Adrenal gland (tissue), 12 donors: ENCODE data around the gene ITGA11. TPM values are rescaled to one million over a fixed set of nuclear protein-coding genes. Genes with fewer than 3 reads are reported as not detected.
A peak's percentile ranks its signal among the peaks of the same experiment; 100 is the strongest.

ENCODE experiments used
- DNase-seq, 7 donors: peaks; one replicate each; pipeline ENCODE4 v3.0.0-alpha.2; 2019 to 2020
- H3K27ac ChIP-seq, 5 donors: fragments of 200-600 bp; sonication (generic) in 4 of 5; 1 replicate in 3 of 5; 2 replicates in 2 of 5; pipeline versions ENCODE4 v1.5.1 to v1.8.0; 2016 to 2020; ENCODE audit warnings: mild to moderate bottlenecking in 1 of 5
- H3K27me3 ChIP-seq: fragments of 200-600 bp; 2 replicates; pipeline ENCODE4 v1.8.0; 2021
- H3K36me3 ChIP-seq, 2 donors: fragments of 200-600 bp; replicated peaks in 1 of 2; 1 replicate in 1 of 2; 2 replicates in 1 of 2; pipeline versions ENCODE4 v1.5.1 to v1.8.0; 2018 to 2022
- H3K4me1 ChIP-seq, 2 donors: fragments of 200-600 bp; replicated peaks in 1 of 2; 1 replicate in 1 of 2; 2 replicates in 1 of 2; pipeline versions ENCODE4 v1.5.1 to v1.8.0; 2018 to 2021
- H3K4me3 ChIP-seq, 4 donors: fragments of 200-600 bp; sonication (generic) in 3 of 4; one replicate each; pipeline ENCODE4 v1.5.1; 2016 to 2018
- H3K9me3 ChIP-seq, 3 donors: fragments of 200-600 bp; sonication (generic) in 1 of 3; replicated peaks in 1 of 3; 1 replicate in 2 of 3; 2 replicates in 1 of 3; pipeline versions ENCODE4 v1.5.1 to v1.8.0; 2016 to 2021
- POLR2A ChIP-seq, 2 donors: fragments of 450-650 bp; IDR thresholded peaks; one replicate each; pipeline ENCODE4 v1.6.1; 2017; ENCODE audit warnings: antibody characterized with exemption in 2 of 2, mild to moderate bottlenecking in 2 of 2, moderate library complexity in 1 of 2
- WGBS, 4 donors: extraction: QIAGEN DNeasy Blood & Tissue Kit in 2 of 4; methylation state at CpG; one replicate each; pipeline versions ENCODE4 v1.1.5 to v1.1.7; 2013 to 2017; 5-methylcytosine and 5-hydroxymethylcytosine counted together
- intact Hi-C, 2 donors: fragments of 100-400 bp; cut with DNase I; formaldehyde crosslinking; loops; one replicate each; pipeline versions ENCODE4 v1.14.1 to v1.15.0; 2022 to 2023
- polyA plus RNA-seq, 3 donors: library from polyadenylated mRNA; stranded (reverse); fragments of 200-250 nt in 2 of 3; fragments of 350-450 nt in 1 of 3; fragmentation: Illumina TruSeq in 1 of 3; extraction: RNeasy Lipid Tissue Mini Kit (QIAGEN cat#74804) in 1 of 3; gene quantifications; one replicate each; pipeline ENCODE4 v1.2.3, GENCODE V29; 2013 to 2014
- total RNA-seq, 9 donors: library from RNA; depleted of rRNA in 4 of 9; stranded (reverse); fragments of >200 nt in 4 of 9; fragments of 120-200 nt in 1 of 9; fragmentation: NEBNext Ultra II Directional in 1 of 9; extraction: Animal tissue kit (Norgen Biotek cat#: 25700) in 1 of 9; gene quantifications; one replicate each; pipeline versions ENCODE4 v1.1.0 to v1.2.4, GENCODE V29; 2013 to 2023
- TF ChIP-seq, protein P1 (sequence below), 6 experiments: fragments of 450-650 bp in 4 of 6; fragments of 200-600 bp in 2 of 6; sonication (generic) in 1 of 6; IDR thresholded peaks; 1 replicate in 5 of 6; 2 replicates in 1 of 6; pipeline versions ENCODE4 v1.5.1 to v1.8.0; 2016 to 2021; ENCODE audit warnings: antibody characterized with exemption in 6 of 6, mild to moderate bottlenecking in 2 of 6, moderate library complexity in 1 of 6
- donor health status: healthy with polysubstance abuse.
- donor health status: Bipolar disorder and iron deficiency.
- donor health status: DM: yes; HTN: yes; CAD: no.
- donor health status: DM: no; HTN: no; CAD: no.
- donor health status: DM: no; HTN: no; CAD: no.
- donor health status: DM: yes; HTN: yes; CAD: no.

The ITGA11 gene
- total and polyA plus RNA-seq, 12 donors: 1.4 to 52.5 (median 7.5) TPM

- intact Hi-C loops: no loop called here
- H3K27ac ChIP-seq: peak overlapping the region in 1 of 5 donors; percentile 52
- TF ChIP-seq, protein P1, sequence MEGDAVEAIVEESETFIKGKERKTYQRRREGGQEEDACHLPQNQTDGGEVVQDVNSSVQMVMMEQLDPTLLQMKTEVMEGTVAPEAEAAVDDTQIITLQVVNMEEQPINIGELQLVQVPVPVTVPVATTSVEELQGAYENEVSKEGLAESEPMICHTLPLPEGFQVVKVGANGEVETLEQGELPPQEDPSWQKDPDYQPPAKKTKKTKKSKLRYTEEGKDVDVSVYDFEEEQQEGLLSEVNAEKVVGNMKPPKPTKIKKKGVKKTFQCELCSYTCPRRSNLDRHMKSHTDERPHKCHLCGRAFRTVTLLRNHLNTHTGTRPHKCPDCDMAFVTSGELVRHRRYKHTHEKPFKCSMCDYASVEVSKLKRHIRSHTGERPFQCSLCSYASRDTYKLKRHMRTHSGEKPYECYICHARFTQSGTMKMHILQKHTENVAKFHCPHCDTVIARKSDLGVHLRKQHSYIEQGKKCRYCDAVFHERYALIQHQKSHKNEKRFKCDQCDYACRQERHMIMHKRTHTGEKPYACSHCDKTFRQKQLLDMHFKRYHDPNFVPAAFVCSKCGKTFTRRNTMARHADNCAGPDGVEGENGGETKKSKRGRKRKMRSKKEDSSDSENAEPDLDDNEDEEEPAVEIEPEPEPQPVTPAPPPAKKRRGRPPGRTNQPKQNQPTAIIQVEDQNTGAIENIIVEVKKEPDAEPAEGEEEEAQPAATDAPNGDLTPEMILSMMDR (IDR thresholded peaks at IDR 0.05): no peak
- TF ChIP-seq POLR2A (IDR thresholded peaks at IDR 0.05): no peak
- no peaks in the 10 kb centered on the region for H3K4me1 ChIP-seq
- no peak for DNase-seq
- 65 to 75% (median 69%) methylated on average over 12 of the region's 12 CpGs for WGBS, 4 donors
- no peak overlapping the region for H3K4me3 ChIP-seq
- H3K9me3 ChIP-seq: no peaks in the 10 kb centered on the region
- H3K36me3 ChIP-seq: no peaks in the 10 kb centered on the region
- H3K27me3 ChIP-seq: no peaks in the 10 kb centered on the region
Measured at GRCh38 chr15:68479406-68479805, 47.4 kb upstream of the ITGA11 start.

DNA sequence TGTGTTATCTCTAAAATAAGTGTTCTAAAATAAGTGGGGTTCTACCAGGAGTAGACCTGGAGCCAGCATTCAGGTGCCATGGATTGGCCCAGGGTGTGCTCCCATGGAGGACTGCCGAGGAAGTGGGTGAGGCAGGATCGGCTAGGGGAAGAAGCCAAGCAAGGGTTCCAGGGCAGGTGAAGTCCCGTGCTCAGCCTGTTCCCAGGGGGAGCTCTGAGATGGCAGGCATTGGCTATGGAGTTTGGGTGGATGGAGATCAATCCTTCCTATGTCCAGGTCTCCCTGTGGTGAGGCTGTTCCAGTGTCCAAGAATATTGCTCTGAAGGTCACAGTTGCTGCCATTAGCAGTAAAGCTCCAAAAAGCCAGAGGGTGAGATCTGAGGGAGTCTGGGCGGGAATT is 46.9 kb upstream of the ITGA11 start:
- WGBS, 4 donors: 86 to 96% (median 92%) methylated on average over 4 of the region's 4 CpGs
- no peak overlapping the region for H3K4me3 ChIP-seq
- TF ChIP-seq POLR2A (IDR thresholded peaks at IDR 0.05): no peak
- TF ChIP-seq, protein P1 (IDR thresholded peaks at IDR 0.05): no peak
- H3K27me3 ChIP-seq: no peaks in the 10 kb centered on the region
- no peaks in the 10 kb centered on the region for H3K9me3 ChIP-seq
- intact Hi-C loops: no loop called here
- H3K4me1 ChIP-seq: no peaks in the 10 kb centered on the region
- DNase-seq: no peak
- no peaks in the 10 kb centered on the region for H3K36me3 ChIP-seq
- H3K27ac ChIP-seq: peak overlapping the region in 1 of 5 donors; percentile 52

DNA sequence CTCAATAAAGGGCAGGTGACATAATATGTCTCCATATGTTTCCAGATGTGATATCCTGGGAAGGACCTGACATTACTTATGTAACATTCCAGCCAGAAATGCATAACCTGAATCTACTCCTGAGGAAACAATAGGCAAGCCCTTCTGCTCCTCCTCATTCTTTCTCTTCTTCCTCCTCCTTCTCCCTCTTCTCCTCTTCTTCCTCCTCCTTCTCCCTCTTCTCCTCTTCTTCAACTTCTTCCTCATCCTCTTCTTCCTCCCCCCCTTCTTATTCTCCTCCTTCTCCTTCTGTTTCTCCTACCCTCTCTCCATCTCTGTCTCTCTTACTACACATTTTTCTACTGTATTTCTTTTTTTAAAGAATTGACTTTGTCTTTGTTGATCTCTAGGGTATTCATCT is 43.5 kb upstream of the ITGA11 start:
- no peak overlapping the region for H3K27ac ChIP-seq
- TF ChIP-seq POLR2A (IDR thresholded peaks at IDR 0.05): no peak
- TF ChIP-seq, protein P1 (IDR thresholded peaks at IDR 0.05): no peak
- H3K9me3 ChIP-seq: no peaks in the 10 kb centered on the region
- H3K4me1 ChIP-seq: no peaks in the 10 kb centered on the region
- no peaks in the 10 kb centered on the region for H3K27me3 ChIP-seq
- no peak overlapping the region for H3K4me3 ChIP-seq
- DNase-seq: no peak
- H3K36me3 ChIP-seq: no peaks in the 10 kb centered on the region
- intact Hi-C loops: no loop called here

DNA sequence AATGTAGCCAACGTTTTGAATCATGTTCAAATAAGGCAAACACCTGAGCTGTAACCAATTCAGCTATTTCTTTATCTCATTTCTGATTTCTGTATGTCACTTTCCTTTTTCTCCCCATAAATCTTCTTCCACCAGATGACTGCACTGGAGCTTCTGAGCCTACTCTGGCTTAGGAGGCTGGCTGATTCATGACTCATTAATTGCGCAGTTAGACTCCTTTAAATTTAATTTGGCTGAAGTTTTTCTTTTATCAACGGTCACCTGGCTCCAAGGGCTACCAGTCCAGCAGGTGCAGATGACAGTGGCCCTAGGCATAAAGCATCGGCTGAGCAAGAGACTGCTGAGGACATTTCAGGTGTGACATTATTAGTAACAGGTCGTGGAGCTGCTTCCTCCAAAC is 39.6 kb upstream of the ITGA11 start:
- H3K36me3 ChIP-seq: no peaks in the 10 kb centered on the region
- TF ChIP-seq POLR2A (IDR thresholded peaks at IDR 0.05): no peak
- TF ChIP-seq, protein P1 (IDR thresholded peaks at IDR 0.05): no peak
- no peaks in the 10 kb centered on the region for H3K4me1 ChIP-seq
- H3K27me3 ChIP-seq: no peaks in the 10 kb centered on the region
- H3K4me3 ChIP-seq: no peak overlapping the region
- H3K9me3 ChIP-seq: no peaks in the 10 kb centered on the region
- 71 to 73% (median 71%) methylated on average over 5 of the region's 5 CpGs for WGBS, 4 donors
- intact Hi-C loops: no loop called here
- DNase-seq: no peak
- H3K27ac ChIP-seq: no peak overlapping the region
